ENCODE measurements around the gene PELI2.

Gene PELI2

GRCh38 chr14:56213306-56213705 is 95.1 kb downstream of the PELI2 start:
- no peak overlapping the region for H3K4me2 ChIP-seq (ENCODE audit: low read length)
- no peaks in the 10 kb centered on the region for H3K9me3 ChIP-seq (ENCODE audit: low read length)
- no peak overlapping the region for H3K27ac ChIP-seq (ENCODE audit: low read depth, low read length, poor library complexity, severe bottlenecking)
- H3F3A ChIP-seq (ENCODE audit: insufficient read depth, low read length): no peaks in the 10 kb centered on the region
- H2AFZ ChIP-seq (ENCODE audit: low read length): no peak overlapping the region
- H3K4me3 ChIP-seq (ENCODE audit: low read depth, low read length, poor library complexity, severe bottlenecking): no peak overlapping the region
- TF ChIP-seq CTCF (IDR thresholded peaks at IDR 0.05; ENCODE audit: low read length) (no peak), EZH2 (IDR thresholded peaks at IDR 0.05; ENCODE audit: borderline replicate concordance, low read length) (no peak)
- H3K9me2 ChIP-seq (ENCODE audit: low read depth, low read length): no peaks in the 10 kb centered on the region
- H3K4me1 ChIP-seq (ENCODE audit: insufficient read depth, low read length, severe bottlenecking): peaks cover 41% of the 10 kb centered on the region
- H4K20me1 ChIP-seq (ENCODE audit: insufficient read depth, low read length): no peaks in the 10 kb centered on the region
- no peaks in the 10 kb centered on the region for H3K79me2 ChIP-seq (ENCODE audit: insufficient read depth, low read length)
- H3K9ac ChIP-seq (ENCODE audit: low read length): no peak overlapping the region
- no peaks in the 10 kb centered on the region; the same call in 1 of the 2 replicates for H3K36me3 ChIP-seq (ENCODE audit: insufficient read depth, low read length)
- H3K27me3 ChIP-seq (ENCODE audit: insufficient read depth, low read length): no peaks in the 10 kb centered on the region

- no peaks in the 10 kb centered on the region for H3K79me2 ChIP-seq (ENCODE audit: insufficient read depth, low read length)
- no peak overlapping the region for H3K4me2 ChIP-seq (ENCODE audit: low read length)
- no peak overlapping the region for H3K9ac ChIP-seq (ENCODE audit: low read length)
- no peak overlapping the region for H2AFZ ChIP-seq (ENCODE audit: low read length)
- H3F3A ChIP-seq (ENCODE audit: insufficient read depth, low read length): no peaks in the 10 kb centered on the region
- H3K4me3 ChIP-seq (ENCODE audit: low read depth, low read length, poor library complexity, severe bottlenecking): no peak overlapping the region
- H3K27ac ChIP-seq (ENCODE audit: low read depth, low read length, poor library complexity, severe bottlenecking): no peak overlapping the region
- no peaks in the 10 kb centered on the region for H3K27me3 ChIP-seq (ENCODE audit: insufficient read depth, low read length)
- H4K20me1 ChIP-seq (ENCODE audit: insufficient read depth, low read length): no peaks in the 10 kb centered on the region
- TF ChIP-seq EZH2 (IDR thresholded peaks at IDR 0.05; ENCODE audit: borderline replicate concordance, low read length) (no peak), CTCF (IDR thresholded peaks at IDR 0.05; ENCODE audit: low read length) (no peak)
- H3K4me1 ChIP-seq (ENCODE audit: insufficient read depth, low read length, severe bottlenecking): peaks cover 54% of the 10 kb centered on the region
- H3K9me3 ChIP-seq (ENCODE audit: low read length): no peaks in the 10 kb centered on the region
- H3K36me3 ChIP-seq (ENCODE audit: insufficient read depth, low read length): no peaks in the 10 kb centered on the region; the same call in 1 of the 2 replicates
- no peaks in the 10 kb centered on the region for H3K9me2 ChIP-seq (ENCODE audit: low read depth, low read length)
These were observed 97.0 kb downstream of the PELI2 start for GRCh38 chr14:56215180-56215579.

GRCh38 chr14:56216626-56217379 is 98.6 kb downstream of the PELI2 start:
- Histone ChIP-seq H3K79me2 (ENCODE audit: insufficient read depth, low read length) (no peaks in the 10 kb centered on the region), H2AFZ (ENCODE audit: low read length) (no peak overlapping the region), H3K4me1 (ENCODE audit: insufficient read depth, low read length, severe bottlenecking) (peaks cover 69% of the 10 kb centered on the region), H3K4me3 (ENCODE audit: low read depth, low read length, poor library complexity, severe bottlenecking) (peak overlapping the region; percentile 24), H3K9ac (ENCODE audit: low read length) (peak overlapping the region; percentile 37; the same call in 1 of the 2 replicates), H3K9me2 (ENCODE audit: low read depth, low read length) (no peaks in the 10 kb centered on the region), H3K27ac (ENCODE audit: low read depth, low read length, poor library complexity, severe bottlenecking) (peak overlapping the region; percentile 71), H3K36me3 (ENCODE audit: insufficient read depth, low read length) (no peaks in the 10 kb centered on the region; the same call in 1 of the 2 replicates), H3K4me2 (ENCODE audit: low read length) (peak overlapping the region; percentile 53), H3K9me3 (ENCODE audit: low read length) (no peaks in the 10 kb centered on the region), H3K27me3 (ENCODE audit: insufficient read depth, low read length) (no peaks in the 10 kb centered on the region), H3F3A (ENCODE audit: insufficient read depth, low read length) (no peaks in the 10 kb centered on the region), H4K20me1 (ENCODE audit: insufficient read depth, low read length) (no peaks in the 10 kb centered on the region)
- TF ChIP-seq EZH2 (IDR thresholded peaks at IDR 0.05; ENCODE audit: borderline replicate concordance, low read length) (no peak), CTCF (IDR thresholded peaks at IDR 0.05; ENCODE audit: low read length) (no peak)

All from OCI-LY1 (cell line).